GM23248 (cell line): ENCODE results near the gene CYTH2. TPM values are rescaled to one million over a fixed set of nuclear protein-coding genes. Genes with fewer than 3 reads are reported as not detected.
"Not testable (repeated sequence)": the region's sequence is repeated elsewhere in the genome, so short reads cannot be mapped to it uniquely, and the experiment has no call there.

Experiments used
- DNase-seq: peaks from one replicate; pipeline ENCODE4 v3.0.0-alpha.2; 2015
- H2AFZ ChIP-seq: fragments of 200-600 bp; sonication (generic); 2 replicates; pipeline ENCODE4 v1.6.1; 2016; ENCODE audit warnings: antibody characterized with exemption
- H3F3A ChIP-seq: fragments of 200-600 bp; sonication (generic); 2 replicates; pipeline ENCODE4 v1.6.1; 2016; ENCODE audit warnings: mild to moderate bottlenecking, antibody characterized with exemption, mixed run types; ENCODE audit not compliant: insufficient read depth
- H3K27ac ChIP-seq: fragments of 200-600 bp; sonication (generic); 2 replicates; pipeline ENCODE4 v1.5.1; 2016; ENCODE audit warnings: mild to moderate bottlenecking
- H3K27me3 ChIP-seq: fragments of 200-600 bp; sonication (generic); replicated peaks from 2 replicates; pipeline ENCODE4 v1.6.1; 2016; ENCODE audit warnings: mild to moderate bottlenecking; ENCODE audit not compliant: insufficient read depth
- H3K36me3 ChIP-seq: fragments of 200-600 bp; sonication (generic); 2 replicates; pipeline ENCODE4 v1.6.1; 2016; ENCODE audit warnings: low read depth, mild to moderate bottlenecking
- H3K4me1 ChIP-seq: fragments of 200-600 bp; sonication (generic); 2 replicates; pipeline ENCODE4 v1.6.1; 2016; ENCODE audit warnings: mild to moderate bottlenecking; ENCODE audit not compliant: insufficient read depth
- H3K4me2 ChIP-seq: fragments of 200-600 bp; sonication (generic); one replicate; pipeline ENCODE4 v1.6.1; 2016; ENCODE audit warnings: mild to moderate bottlenecking; ENCODE audit not compliant: unreplicated experiment
- H3K4me3 ChIP-seq: fragments of 200-600 bp; sonication (generic); 2 replicates; pipeline ENCODE4 v1.5.1; 2016; ENCODE audit warnings: mild to moderate bottlenecking
- H3K79me2 ChIP-seq: fragments of 200-600 bp; sonication (generic); 2 replicates; pipeline ENCODE4 v1.6.1; 2016; ENCODE audit warnings: mild to moderate bottlenecking; ENCODE audit not compliant: insufficient read depth
- H3K9ac ChIP-seq: fragments of 200-600 bp; sonication (generic); 2 replicates; pipeline ENCODE4 v1.6.1; 2016; ENCODE audit warnings: mild to moderate bottlenecking
- H3K9me2 ChIP-seq: fragments of 200-600 bp; sonication (generic); 2 replicates; pipeline ENCODE4 v1.6.1; 2016; ENCODE audit warnings: mixed run types, mild to moderate bottlenecking, moderate library complexity; ENCODE audit not compliant: insufficient read depth
- H3K9me3 ChIP-seq: fragments of 200-600 bp; sonication (generic); one replicate; pipeline ENCODE4 v1.6.1; 2017; ENCODE audit warnings: low read depth
- H4K20me1 ChIP-seq: fragments of 200-600 bp; sonication (generic); 2 replicates; pipeline ENCODE4 v1.6.0; 2016; ENCODE audit not compliant: insufficient read depth
- EZH2 ChIP-seq: fragments of 200-600 bp; sonication (generic); IDR thresholded peaks from 2 replicates; pipeline ENCODE4 v1.6.1; 2018; ENCODE audit warnings: antibody characterized with exemption, mild to moderate bottlenecking; ENCODE audit not compliant: insufficient read depth, poor library complexity, severe bottlenecking
- EZH2phosphoT487 ChIP-seq: fragments of 200-600 bp; sonication (generic); IDR thresholded peaks from 2 replicates; pipeline ENCODE4 v1.6.1; 2018; ENCODE audit warnings: antibody characterized with exemption, moderate library complexity, mild to moderate bottlenecking, low read depth; ENCODE audit not compliant: insufficient read depth
- WGBS, 2 experiments: methylation state at CpG; one replicate each; pipeline ENCODE4 v1.1.6; 2015 to 2017; ENCODE audit warnings: low lambda C conversion rate in 2 of 2, low coverage in 1 of 2; ENCODE audit errors: missing lambda C conversion rate in 2 of 2; 5-methylcytosine and 5-hydroxymethylcytosine counted together
- in situ Hi-C: fragments of 300-500 bp; cut with MboI; formaldehyde crosslinking; loops from 2 replicates; pipeline ENCODE4 v1.15.0; 2020
- polyA plus RNA-seq: library from polyadenylated mRNA; unstranded; fragments of >200 nt; fragmentation: Nextera tagmentation; extraction: Ambion mirVana; gene quantifications from 2 replicates; pipeline ENCODE4 v1.2.1, GENCODE V29; 2016
- total RNA-seq: library from RNA; depleted of rRNA; stranded (reverse); fragments of >200 nt; shearing (Covaris generic); gene quantifications from 2 replicates; pipeline ENCODE4 v1.2.3, GENCODE V29; 2014

CYTH2 gene
- total and polyA plus RNA-seq, 2 experiments from 2014 or later, result 40.9 to 86.0 TPM

GRCh38 chr19:48483301-48483700 is 14.1 kb downstream of the CYTH2 start:
- TF ChIP-seq EZH2phosphoT487, result no peak
- TF ChIP-seq EZH2, result no peak
- peaks cover 41% of the 10 kb centered on the region for H3K4me1 ChIP-seq
- H3K9me2 ChIP-seq, result no peaks in the 10 kb centered on the region
- H2AFZ ChIP-seq, result no peak overlapping the region
- DNase-seq, result no peak
- in situ Hi-C loops, result no loop called here
- no peak overlapping the region for H3K9ac ChIP-seq
- H3F3A ChIP-seq, result peaks cover 43% of the 10 kb centered on the region
- H3K4me2 ChIP-seq, result no peak overlapping the region
- H3K36me3 ChIP-seq, result peaks cover 7% of the 10 kb centered on the region; the same call in 1 of the 2 replicates
- H3K9me3 ChIP-seq, result no peaks in the 10 kb centered on the region
- no peaks in the 10 kb centered on the region for H3K79me2 ChIP-seq
- no peak overlapping the region for H3K4me3 ChIP-seq
- no peak overlapping the region for H3K27ac ChIP-seq
- no peaks in the 10 kb centered on the region for H4K20me1 ChIP-seq
- WGBS, 2 experiments, result 50 to 100% methylated on average over 1 to 3 of the region's 3 CpGs
- no peaks in the 10 kb centered on the region for H3K27me3 ChIP-seq

DNA sequence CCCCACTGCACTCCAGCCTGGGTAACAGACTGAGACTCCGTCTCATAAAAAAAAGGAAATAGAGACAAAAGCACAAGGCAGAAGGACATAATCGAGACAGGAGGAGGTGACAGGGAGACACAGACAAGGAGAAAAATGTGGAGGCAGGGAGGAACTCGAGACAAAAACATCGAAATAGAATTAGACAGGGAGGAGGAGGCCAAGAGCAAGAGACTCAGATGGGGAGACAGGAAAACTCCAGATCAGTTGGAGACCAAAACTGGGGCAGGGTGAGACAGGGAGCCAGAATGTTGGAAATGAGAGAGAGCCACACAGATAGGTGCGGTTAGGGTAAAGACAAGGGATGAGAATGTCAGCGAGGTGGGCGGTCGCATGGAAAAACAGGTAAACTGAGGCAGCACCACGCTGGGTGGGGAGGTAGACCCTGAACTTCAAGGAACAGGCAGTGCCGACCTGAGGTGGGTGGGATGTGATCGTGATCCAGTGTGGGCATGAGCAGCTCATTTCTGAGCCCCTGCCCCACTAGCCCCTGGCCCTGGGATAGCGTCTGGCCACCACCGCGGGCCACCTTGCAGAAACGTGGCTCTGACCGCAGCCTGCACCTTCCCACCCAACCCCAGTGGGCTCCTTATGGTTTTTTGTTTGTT is 15.2 kb downstream of the CYTH2 start:
- no peak for DNase-seq
- no peak overlapping the region for H3K4me2 ChIP-seq
- no peak overlapping the region for H3K9ac ChIP-seq
- H3K27ac ChIP-seq, result no peak overlapping the region
- TF ChIP-seq EZH2 (no peak), EZH2phosphoT487 (no peak)
- no peaks in the 10 kb centered on the region for H4K20me1 ChIP-seq
- peaks cover 41% of the 10 kb centered on the region for H3F3A ChIP-seq
- in situ Hi-C loops, result no loop called here
- H2AFZ ChIP-seq, result no peak overlapping the region
- no peak overlapping the region for H3K4me3 ChIP-seq
- H3K9me2 ChIP-seq, result no peaks in the 10 kb centered on the region
- H3K27me3 ChIP-seq, result no peaks in the 10 kb centered on the region
- peaks cover 3% of the 10 kb centered on the region; the same call in 1 of the 2 replicates for H3K36me3 ChIP-seq
- H3K9me3 ChIP-seq, result no peaks in the 10 kb centered on the region
- H3K4me1 ChIP-seq, result peaks cover 45% of the 10 kb centered on the region
- WGBS, 2 experiments, result 75 to 78% methylated on average over 16 of the region's 16 CpGs
- H3K79me2 ChIP-seq, result no peaks in the 10 kb centered on the region

DNA sequence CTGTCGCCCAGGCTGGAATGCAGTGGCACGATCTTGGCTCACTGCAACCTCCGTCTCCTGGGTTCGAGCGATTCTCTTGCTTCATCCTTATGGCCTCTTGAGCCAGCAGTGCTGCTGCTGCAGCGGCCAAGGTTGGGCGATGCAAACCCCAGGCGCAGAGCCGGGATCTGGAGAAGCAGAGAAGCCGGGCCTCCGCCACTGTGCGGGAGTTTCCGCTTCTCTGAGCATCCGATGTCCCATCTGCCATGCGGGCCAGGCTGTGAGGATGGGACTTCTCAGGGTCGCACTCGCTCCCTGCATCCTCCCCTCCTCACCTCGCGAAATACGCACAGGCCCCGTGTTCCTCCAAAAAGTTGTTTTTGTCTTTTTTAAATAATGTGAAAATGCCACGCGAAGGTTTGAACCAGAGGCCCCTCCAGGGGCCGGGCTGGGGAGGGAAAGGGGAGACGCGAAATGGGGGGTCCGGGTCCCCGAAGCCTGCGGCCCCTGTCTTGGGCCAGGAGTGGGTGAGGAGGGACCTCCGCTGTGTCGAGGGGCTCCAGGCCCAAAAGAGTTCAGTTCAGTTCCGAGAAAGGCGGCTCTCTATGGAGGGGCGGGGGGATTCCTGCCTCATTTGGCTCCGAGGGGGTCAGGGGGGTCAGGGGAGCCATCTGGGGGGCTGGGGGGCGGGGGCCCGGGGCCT is 15.9 kb downstream of the CYTH2 start:
- Histone ChIP-seq H3F3A (peaks cover 34% of the 10 kb centered on the region), H3K9me3 (no peaks in the 10 kb centered on the region), H3K4me2 (no peak overlapping the region), H3K27me3 (no peaks in the 10 kb centered on the region), H3K9ac (no peak overlapping the region), H3K4me1 (peaks cover 39% of the 10 kb centered on the region), H3K9me2 (no peaks in the 10 kb centered on the region), H3K79me2 (no peaks in the 10 kb centered on the region), H2AFZ (no peak overlapping the region), H3K4me3 (no peak overlapping the region), H4K20me1 (no peaks in the 10 kb centered on the region), H3K27ac (no peak overlapping the region), H3K36me3 (no peaks in the 10 kb centered on the region)
- whole genome bisulfite sequencing, 2 experiments, result 77 to 78% methylated on average over 22 to 37 of the region's 37 CpGs
- no peak for TF ChIP-seq EZH2phosphoT487
- no peak for TF ChIP-seq EZH2
- in situ Hi-C loops, result no loop called here
- no peak for DNase-seq

DNA sequence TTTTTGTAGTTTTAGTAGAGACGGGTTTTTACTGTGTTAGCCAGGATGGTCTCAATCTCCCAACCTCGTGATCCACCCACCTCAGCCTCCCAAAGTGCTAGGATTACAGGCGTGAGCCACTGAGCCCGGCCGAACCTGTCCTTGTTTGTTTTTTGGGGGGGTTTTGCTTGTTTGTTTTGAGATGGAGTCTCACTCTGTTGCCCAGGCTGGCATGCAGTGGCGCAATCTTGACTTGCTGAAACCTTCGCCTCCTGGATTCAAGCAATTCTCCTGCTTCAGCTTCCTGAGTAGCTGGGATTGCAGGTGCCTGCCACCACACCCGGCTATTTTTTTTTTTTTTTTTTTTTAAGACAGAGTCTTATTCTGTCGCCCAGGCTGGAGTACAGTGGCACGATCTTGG is 17.5 kb downstream of the CYTH2 start:
- H3K4me3 ChIP-seq, H2AFZ ChIP-seq, H3K9me2 ChIP-seq, H3K9me3 ChIP-seq, H3K27me3 ChIP-seq, H3K36me3 ChIP-seq, H3K9ac ChIP-seq, H3K4me2 ChIP-seq, H3K79me2 ChIP-seq, in situ Hi-C loops, H3K27ac ChIP-seq, DNase-seq, H4K20me1 ChIP-seq: not testable (repeated sequence)
- 88 to 92% methylated on average over 9 to 10 of the region's 10 CpGs for WGBS, 2 experiments
- peaks cover 25% of the 10 kb centered on the region for H3K4me1 ChIP-seq
- H3F3A ChIP-seq, result peaks cover 26% of the 10 kb centered on the region
